GM12878 (cell line): Measurements from ENCODE around the gene TSEN54. TPM values are rescaled to one million over a fixed set of nuclear protein-coding genes. Genes with fewer than 3 reads are reported as not detected.

Experiments
- ATAC-seq: fragments of 200-7000 bp; cut with Tn5 transposase; 3 replicates; pipeline ENCODE4 v1.9.1; 2020; ENCODE audit warnings: mild to moderate bottlenecking, moderate library complexity
- BruUV-seq: library from RNA; stranded (reverse); fragments of 400-500 nt; replicated peaks from 2 replicates; lab custom pipeline; 2021; lab: Mats Ljungman, UMichigan
- CTCF ChIA-PET: fragments of 300-600 bp; sonication (Branson Sonifier 250); formaldehyde crosslinking; extraction: SDS; loops from one replicate; lab custom pipeline; 2021; ENCODE audit warnings: inconsistent platforms; lab: Yijun Ruan, JAX
- POLR2A ChIA-PET: fragments of 350-600 bp; formaldehyde crosslinking; extraction: SDS; loops from one replicate; lab custom pipeline; 2021; ENCODE audit warnings: inconsistent platforms; lab: Charles Lee
- RAD21 ChIA-PET: fragments of 300-600 bp; sonication (Branson Sonifier 250); formaldehyde crosslinking; loops from one replicate; lab custom pipeline; 2023; ENCODE audit warnings: antibody characterized with exemption; ENCODE audit not compliant: unreplicated experiment; lab: Charles Lee
- SMC1A ChIA-PET: fragments of 300-600 bp; sonication (Branson Sonifier 250); formaldehyde crosslinking; loops from one replicate; lab custom pipeline; 2023; ENCODE audit not compliant: unreplicated experiment, uncharacterized antibody; lab: Charles Lee
- DNase-seq: peaks from one replicate; pipeline ENCODE4 v3.0.0-alpha.2; 2011; ENCODE audit warnings: low read depth, low spot score
- FAIRE-seq: peaks from 3 replicates; lab custom pipeline; 2011; peaks lifted over from hg19 to GRCh38; lab: Jason Lieb, UNC
- H2AFZ ChIP-seq: 2 replicates; pipeline ENCODE4 v1.6.0; 2011; ENCODE audit warnings: low read depth, low read length, control low read depth; ENCODE audit not compliant: control insufficient read depth
- H3K27ac ChIP-seq: 2 replicates; pipeline ENCODE4 v1.5.1; 2011; ENCODE audit warnings: control low read depth; ENCODE audit not compliant: control insufficient read depth, insufficient read depth
- H3K27me3 ChIP-seq, 2 experiments: replicated peaks in 1 of 2; 2 replicates each; pipeline versions ENCODE4 v1.6.0 to v1.6.1; 2011; ENCODE audit warnings: low read length in 1 of 2; ENCODE audit not compliant: control insufficient read depth in 2 of 2, insufficient read depth in 2 of 2
- H3K36me3 ChIP-seq, 2 experiments: 2 replicates each; pipeline ENCODE4 v1.5.1; 2011; ENCODE audit warnings: low read length in 1 of 2; ENCODE audit not compliant: control insufficient read depth in 2 of 2, insufficient read depth in 2 of 2
- H3K4me1 ChIP-seq: 2 replicates; pipeline ENCODE4 v1.6.1; 2011; ENCODE audit warnings: mild to moderate bottlenecking, low read length, moderate library complexity, mixed read lengths; ENCODE audit not compliant: control insufficient read depth, insufficient read depth
- H3K4me2 ChIP-seq: 2 replicates; pipeline ENCODE4 v1.6.0; 2011; ENCODE audit warnings: control low read depth; ENCODE audit not compliant: control insufficient read depth, insufficient read depth
- H3K4me3 ChIP-seq: fragments of 200-600 bp; sonication (generic); 2 replicates; pipeline ENCODE4 v1.5.1; 2016
- H3K79me2 ChIP-seq: 2 replicates; pipeline ENCODE4 v1.6.0; 2011; ENCODE audit warnings: low read length; ENCODE audit not compliant: control insufficient read depth, insufficient read depth
- H3K9ac ChIP-seq: 2 replicates; pipeline ENCODE4 v1.8.0; 2011; ENCODE audit warnings: low read length, control low read depth, mixed read lengths; ENCODE audit not compliant: control insufficient read depth, insufficient read depth
- H3K9me3 ChIP-seq: replicated peaks from 3 replicates; pipeline ENCODE4 v1.5.1; 2011; ENCODE audit warnings: mild to moderate bottlenecking, low read length; ENCODE audit not compliant: control insufficient read depth, insufficient read depth
- H4K20me1 ChIP-seq: 2 replicates; pipeline ENCODE4 v1.6.0; 2011; ENCODE audit not compliant: control insufficient read depth, insufficient read depth
- BHLHE40 ChIP-seq, 2 experiments: fragments of 450-650 bp in 1 of 2; IDR thresholded peaks; 2 replicates each; pipeline ENCODE4 v1.6.1; 2011 to 2017; ENCODE audit warnings: low read depth in 2 of 2, borderline replicate concordance in 1 of 2, improper control_type of control experiment in 1 of 2, low read length in 1 of 2, mild to moderate bottlenecking in 1 of 2
- CREM ChIP-seq: IDR thresholded peaks from 2 replicates; pipeline ENCODE4 v1.6.1; 2014; ENCODE audit warnings: antibody characterized with exemption, low read depth
- ESRRA ChIP-seq: IDR thresholded peaks from 2 replicates; pipeline ENCODE4 v1.6.1; 2012; ENCODE audit warnings: mild to moderate bottlenecking, low read length, improper control_type of control experiment
- FOXK2 ChIP-seq: fragments of 450-650 bp; IDR thresholded peaks from 2 replicates; pipeline ENCODE4 v1.6.1; 2017; ENCODE audit warnings: mild to moderate bottlenecking, moderate library complexity
- IKZF1 ChIP-seq: fragments of 450-650 bp; conservative IDR thresholded peaks from 2 replicates; pipeline ENCODE4 v1.6.1; 2017; ENCODE audit warnings: antibody characterized with exemption, mild to moderate bottlenecking
- NKRF ChIP-seq: fragments of 450-650 bp; conservative IDR thresholded peaks from 2 replicates; pipeline ENCODE4 v1.6.1; 2017; ENCODE audit warnings: mild to moderate bottlenecking, moderate library complexity
- POLR2A ChIP-seq: IDR thresholded peaks from 2 replicates; pipeline ENCODE4 v1.6.1; 2011; ENCODE audit warnings: low read depth, mild to moderate bottlenecking, low read length
- RB1 ChIP-seq: fragments of 450-650 bp; formaldehyde crosslinking; IDR thresholded peaks from 2 replicates; pipeline ENCODE4 v1.6.1; 2017; ENCODE audit warnings: mild to moderate bottlenecking, borderline replicate concordance
- TAF1 ChIP-seq: IDR thresholded peaks from 2 replicates; pipeline ENCODE4 v1.6.1; 2011; ENCODE audit warnings: mild to moderate bottlenecking, low read depth, low read length, borderline replicate concordance
- TCF12 ChIP-seq: IDR thresholded peaks from 2 replicates; pipeline ENCODE4 v1.6.1; 2011; ENCODE audit warnings: low read depth, mild to moderate bottlenecking, low read length
- ZBTB40 ChIP-seq: fragments of 450-650 bp; IDR thresholded peaks from 2 replicates; pipeline ENCODE4 v1.6.1; 2016; ENCODE audit warnings: mild to moderate bottlenecking, moderate library complexity, borderline replicate concordance
- ZNF207 ChIP-seq: fragments of 450-650 bp; IDR thresholded peaks from 2 replicates; pipeline ENCODE4 v1.6.1; 2014; ENCODE audit warnings: antibody characterized with exemption, mild to moderate bottlenecking, borderline replicate concordance
- ZNF384 ChIP-seq: IDR thresholded peaks from 2 replicates; pipeline ENCODE4 v1.6.1; 2012; ENCODE audit warnings: low read depth, mild to moderate bottlenecking, low read length, improper control_type of control experiment, borderline replicate concordance
- WGBS: methylation state at CpG from one replicate; pipeline ENCODE4 v1.1.6; 2016; ENCODE audit warnings: low lambda C conversion rate; ENCODE audit not compliant: insufficient replicate concordance, insufficient coverage; ENCODE audit errors: missing lambda C conversion rate; 5-methylcytosine and 5-hydroxymethylcytosine counted together
- in situ Hi-C: fragments of 300-500 bp; cut with MboI; formaldehyde crosslinking; loops from 9 replicates; pipeline ENCODE4 v1.14.3; 2018; ENCODE audit warnings: mixed read lengths
- intact Hi-C: fragments of 100-400 bp; cut with micrococcal nuclease; formaldehyde crosslinking; loops from one replicate; pipeline ENCODE4 v1.14.2; 2022; ENCODE audit not compliant: unreplicated experiment
- polyA plus RNA-seq, 11 experiments: library from polyadenylated mRNA; depleted of rRNA in 4 of 11; unstranded in 6 of 11; stranded (reverse) in 5 of 11; fragments of >200 nt; fragmentation: Nextera tagmentation in 4 of 11; fragmentation: Illumina TruSeq in 1 of 11; extraction: Ambion mirVana in 4 of 11; extraction: Trizol in 1 of 11; gene quantifications; 1 replicate in 1 of 11; 2 replicates in 10 of 11; pipeline versions ENCODE4 v1.2.1 to v1.2.3, GENCODE V29; 2011 to 2016; ENCODE audit warnings: inconsistent platforms in 2 of 11, missing spikeins in 2 of 11, low read depth in 1 of 11
- total RNA-seq, 4 experiments: library from RNA; depleted of rRNA in 3 of 4; stranded (reverse); fragments of >200 nt in 3 of 4; fragmentation: Illumina TruSeq in 1 of 4; extraction: Trizol in 1 of 4; gene quantifications; 2 replicates each; pipeline versions ENCODE4 v1.2.1 to v1.2.3, GENCODE V29; 2013 to 2021

Gene TSEN54
- total and polyA plus RNA-seq, 10 of the 15 experiments (the other 5 are each of a cell fraction or from before 2014, with no cell fraction given) = 7.1 to 48.0 (median 41.1) TPM

GRCh38 chr17:75473246-75473645, 43.1 kb upstream of the TSEN54 start:
- Histone ChIP-seq H3K4me1 (no peaks in the 10 kb centered on the region), H3K4me3 (no peak overlapping the region), H3K79me2 (no peaks in the 10 kb centered on the region), H3K9ac (no peak overlapping the region), H3K9me3 (no peaks in the 10 kb centered on the region), H3K27ac (no peak overlapping the region), H3K4me2 (no peak overlapping the region), H4K20me1 (no peaks in the 10 kb centered on the region), H3K27me3 (no peaks in the 10 kb centered on the region), H3K36me3 (peaks cover 6 to 12% of the 10 kb centered on the region in 2 experiments; a peak in 3 of 4 replicates), H2AFZ (no peak overlapping the region)
- no TSS peak for BruUV-seq
- no peak for DNase-seq
- no peak for TF ChIP-seq POLR2A
- no peak for TF ChIP-seq BHLHE40 (IDR thresholded peaks at IDR 0.05; ENCODE audit: borderline replicate concordance in 1 of 2, low read depth in 2 of 2, low read length in 1 of 2)
- no peak for TF ChIP-seq RB1
- TF ChIP-seq ZBTB40 = no peak
- TF ChIP-seq TAF1 = no peak
- no peak for TF ChIP-seq ZNF384
- no peak for TF ChIP-seq CREM
- no peak for TF ChIP-seq ESRRA
- TF ChIP-seq FOXK2 = no peak
- no peak for TF ChIP-seq IKZF1
- no peak for TF ChIP-seq ZNF207
- no peak for TF ChIP-seq NKRF
- TF ChIP-seq TCF12 = no peak
- ChIA-PET CTCF (interaction anchor here (1.2 kb wide), 1 partner anchor 128 kb away, joined by 4 read pairs; no protein-coding TSS in a partner anchor), POLR2A (interaction anchor here (0.6 kb wide), 1 partner anchor 18 kb away, joined by 3 read pairs; no protein-coding TSS in a partner anchor), RAD21 (interaction anchor here (0.5 kb wide), 1 partner anchor 10 kb away, joined by 4 read pairs; no protein-coding TSS in a partner anchor), SMC1A (no interaction called here)
- WGBS = 100% methylated on average over 2 of the region's 2 CpGs
- FAIRE-seq = no peak
- intact Hi-C loops (no loop called here), in situ Hi-C loops (no loop called here)
- ATAC-seq = no peak
